ENCODE results near the gene CRYGN.

DNA sequence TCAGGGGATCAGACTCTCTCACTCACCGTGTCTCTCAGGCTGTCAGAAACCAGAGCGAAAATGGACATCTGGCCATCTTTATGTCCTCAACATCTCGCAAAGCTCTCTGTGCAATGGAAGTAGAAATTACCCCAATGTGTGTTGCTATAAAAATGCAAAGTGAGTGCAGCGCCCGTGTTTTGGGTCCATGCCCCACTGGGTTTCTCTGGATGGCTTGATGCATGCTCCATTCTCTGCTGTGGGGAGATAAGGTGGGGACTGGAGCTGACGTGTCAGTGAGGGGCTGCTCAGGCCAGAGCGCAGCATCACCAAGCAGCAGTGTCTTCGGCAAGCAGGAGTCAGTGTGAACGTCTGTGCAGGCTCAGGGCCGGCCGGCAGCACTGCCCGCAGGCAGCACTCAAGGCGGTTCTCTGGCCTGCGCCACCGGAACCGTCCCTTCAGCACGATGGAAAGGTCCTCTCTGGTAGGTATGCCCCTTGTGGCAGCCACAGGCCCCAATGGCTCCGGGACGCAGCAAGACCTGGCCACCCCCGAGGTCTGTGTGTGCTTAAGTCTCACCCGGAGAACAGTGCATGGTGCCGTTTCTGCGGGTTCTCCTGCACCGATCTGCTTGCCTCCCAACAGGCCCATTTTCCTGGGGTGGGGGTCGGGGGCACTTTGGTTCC is 60.3 kb downstream of the CRYGN start:
- TF ChIP-seq, protein P1, sequence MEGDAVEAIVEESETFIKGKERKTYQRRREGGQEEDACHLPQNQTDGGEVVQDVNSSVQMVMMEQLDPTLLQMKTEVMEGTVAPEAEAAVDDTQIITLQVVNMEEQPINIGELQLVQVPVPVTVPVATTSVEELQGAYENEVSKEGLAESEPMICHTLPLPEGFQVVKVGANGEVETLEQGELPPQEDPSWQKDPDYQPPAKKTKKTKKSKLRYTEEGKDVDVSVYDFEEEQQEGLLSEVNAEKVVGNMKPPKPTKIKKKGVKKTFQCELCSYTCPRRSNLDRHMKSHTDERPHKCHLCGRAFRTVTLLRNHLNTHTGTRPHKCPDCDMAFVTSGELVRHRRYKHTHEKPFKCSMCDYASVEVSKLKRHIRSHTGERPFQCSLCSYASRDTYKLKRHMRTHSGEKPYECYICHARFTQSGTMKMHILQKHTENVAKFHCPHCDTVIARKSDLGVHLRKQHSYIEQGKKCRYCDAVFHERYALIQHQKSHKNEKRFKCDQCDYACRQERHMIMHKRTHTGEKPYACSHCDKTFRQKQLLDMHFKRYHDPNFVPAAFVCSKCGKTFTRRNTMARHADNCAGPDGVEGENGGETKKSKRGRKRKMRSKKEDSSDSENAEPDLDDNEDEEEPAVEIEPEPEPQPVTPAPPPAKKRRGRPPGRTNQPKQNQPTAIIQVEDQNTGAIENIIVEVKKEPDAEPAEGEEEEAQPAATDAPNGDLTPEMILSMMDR (IDR thresholded peaks at IDR 0.05), result no peak
- no peak for TF ChIP-seq POLR2A (IDR thresholded peaks at IDR 0.05)
